ENCODE measurements around the gene SLC2A1.

DNA sequence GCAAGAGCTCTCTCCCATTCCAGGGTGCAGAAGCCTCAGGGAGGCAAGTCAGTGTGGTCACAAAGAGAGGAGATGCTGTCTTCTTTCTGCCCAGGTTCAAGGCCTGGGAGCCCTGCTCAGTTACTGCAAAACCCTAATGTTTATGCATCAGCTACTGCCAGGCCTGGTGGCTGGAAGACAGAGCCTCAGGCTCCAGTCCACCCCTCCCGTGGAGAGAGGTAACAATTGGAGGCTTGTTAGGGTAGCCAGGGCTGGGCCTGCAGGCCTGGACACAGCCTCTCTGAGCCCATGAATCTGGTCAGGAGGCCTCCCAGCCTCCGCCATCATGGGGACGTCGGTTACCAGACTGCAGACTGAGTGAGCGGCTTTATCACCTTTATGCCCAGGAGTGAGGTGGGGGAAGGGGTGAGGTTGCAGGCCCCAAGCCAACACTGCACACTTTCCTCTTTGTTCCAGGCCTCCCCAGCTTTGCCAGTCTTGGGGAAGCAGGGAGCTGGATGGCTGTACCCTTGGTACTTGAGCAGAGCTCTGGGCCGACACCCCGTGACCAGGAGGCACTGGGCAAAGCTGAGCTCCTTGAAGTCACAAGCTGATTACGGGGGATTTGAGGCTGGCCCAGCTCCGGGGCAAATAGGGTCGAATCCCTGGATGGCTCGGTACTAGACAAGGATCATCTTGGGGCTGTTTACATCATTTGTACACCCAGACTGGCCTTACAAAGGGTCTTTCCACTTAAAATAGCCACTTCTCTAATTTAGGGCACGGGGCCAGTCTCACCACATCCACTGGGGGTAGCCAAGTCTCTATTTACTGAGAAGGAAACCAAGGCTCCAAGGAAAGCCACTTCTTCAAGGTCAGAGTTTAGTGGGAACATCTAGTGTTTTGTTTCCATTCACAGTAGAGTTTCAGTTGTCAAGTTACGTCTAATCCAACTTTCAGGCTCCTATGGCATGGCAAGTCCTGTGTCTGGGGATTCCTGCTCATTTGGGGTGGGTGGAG, 5.2 kb downstream of the SLC2A1 start:
- TF ChIP-seq POLR2A (IDR thresholded peaks at IDR 0.05): no peak
- TF ChIP-seq, protein P1, sequence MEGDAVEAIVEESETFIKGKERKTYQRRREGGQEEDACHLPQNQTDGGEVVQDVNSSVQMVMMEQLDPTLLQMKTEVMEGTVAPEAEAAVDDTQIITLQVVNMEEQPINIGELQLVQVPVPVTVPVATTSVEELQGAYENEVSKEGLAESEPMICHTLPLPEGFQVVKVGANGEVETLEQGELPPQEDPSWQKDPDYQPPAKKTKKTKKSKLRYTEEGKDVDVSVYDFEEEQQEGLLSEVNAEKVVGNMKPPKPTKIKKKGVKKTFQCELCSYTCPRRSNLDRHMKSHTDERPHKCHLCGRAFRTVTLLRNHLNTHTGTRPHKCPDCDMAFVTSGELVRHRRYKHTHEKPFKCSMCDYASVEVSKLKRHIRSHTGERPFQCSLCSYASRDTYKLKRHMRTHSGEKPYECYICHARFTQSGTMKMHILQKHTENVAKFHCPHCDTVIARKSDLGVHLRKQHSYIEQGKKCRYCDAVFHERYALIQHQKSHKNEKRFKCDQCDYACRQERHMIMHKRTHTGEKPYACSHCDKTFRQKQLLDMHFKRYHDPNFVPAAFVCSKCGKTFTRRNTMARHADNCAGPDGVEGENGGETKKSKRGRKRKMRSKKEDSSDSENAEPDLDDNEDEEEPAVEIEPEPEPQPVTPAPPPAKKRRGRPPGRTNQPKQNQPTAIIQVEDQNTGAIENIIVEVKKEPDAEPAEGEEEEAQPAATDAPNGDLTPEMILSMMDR (IDR thresholded peaks at IDR 0.05): no peak
- no peak for TF ChIP-seq POLR2AphosphoS5 (IDR thresholded peaks at IDR 0.05)
- TF ChIP-seq EP300 (IDR thresholded peaks at IDR 0.05): no peak
